Mesendoderm (in vitro differentiated cells): Measurements from ENCODE around the gene REG3G.
A peak's percentile ranks its signal among the peaks of the same experiment; 100 is the strongest.
"Not testable (repeated sequence)": the region's sequence is repeated elsewhere in the genome, so short reads cannot be mapped to it uniquely, and the experiment has no call there.

Experiments used
- DNase-seq: peaks from one replicate; pipeline ENCODE4 v3.0.0; 2013
- H2AK5ac ChIP-seq: 2 replicates; pipeline ENCODE4 v1.6.1; 2013; ENCODE audit warnings: low read length, inconsistent platforms
- H2BK120ac ChIP-seq: 2 replicates; pipeline ENCODE4 v1.6.1; 2013; ENCODE audit warnings: low read depth, mild to moderate bottlenecking, low read length, moderate library complexity, mixed read lengths
- H2BK15ac ChIP-seq: replicated peaks from 2 replicates; pipeline ENCODE4 v1.6.1; 2013; ENCODE audit warnings: low read depth, mild to moderate bottlenecking, moderate library complexity
- H2BK5ac ChIP-seq: 2 replicates; pipeline ENCODE4 v1.6.1; 2013; ENCODE audit warnings: low read length, inconsistent platforms
- H3K18ac ChIP-seq: 2 replicates; pipeline ENCODE4 v1.6.1; 2013; ENCODE audit warnings: mild to moderate bottlenecking, low read length, mixed read lengths
- H3K23ac ChIP-seq: one replicate; pipeline ENCODE4 v1.6.1; 2013; ENCODE audit warnings: low read length
- H3K27ac ChIP-seq: 2 replicates; pipeline ENCODE4 v1.5.1; 2013; ENCODE audit warnings: low read depth, mild to moderate bottlenecking, inconsistent platforms, low read length, moderate library complexity
- H3K27me3 ChIP-seq: 2 replicates; pipeline ENCODE4 v1.6.1; 2013; ENCODE audit warnings: low read length, control low read depth, mild to moderate bottlenecking, inconsistent platforms; ENCODE audit not compliant: insufficient read depth, poor library complexity
- H3K36me3 ChIP-seq: 2 replicates; pipeline ENCODE4 v1.6.1; 2013; ENCODE audit warnings: low read length, inconsistent platforms; ENCODE audit not compliant: control insufficient read depth, insufficient read depth
- H3K4ac ChIP-seq: one replicate; pipeline ENCODE4 v1.6.1; 2013; ENCODE audit warnings: low read depth, mild to moderate bottlenecking, low read length, moderate library complexity
- H3K4me1 ChIP-seq: 2 replicates; pipeline ENCODE4 v1.6.1; 2013; ENCODE audit warnings: low read depth, low read length, inconsistent platforms; ENCODE audit not compliant: control insufficient read depth
- H3K4me2 ChIP-seq: 2 replicates; pipeline ENCODE4 v1.6.1; 2013; ENCODE audit warnings: low read length
- H3K4me3 ChIP-seq: 2 replicates; pipeline ENCODE4 v1.5.1; 2013; ENCODE audit warnings: mild to moderate bottlenecking, low read length
- H3K56ac ChIP-seq: one replicate; pipeline ENCODE4 v1.6.1; 2013; ENCODE audit warnings: low read length
- H3K79me1 ChIP-seq: 2 replicates; pipeline ENCODE4 v1.6.1; 2013; ENCODE audit warnings: low read length, inconsistent platforms
- H3K79me2 ChIP-seq: 2 replicates; pipeline ENCODE4 v1.6.1; 2013; ENCODE audit warnings: mild to moderate bottlenecking, low read length; ENCODE audit not compliant: control insufficient read depth, insufficient read depth
- H3K9ac ChIP-seq: 2 replicates; pipeline ENCODE4 v1.6.1; 2013; ENCODE audit warnings: low read length, inconsistent platforms
- H4K5ac ChIP-seq: one replicate; pipeline ENCODE4 v1.6.1; 2013; ENCODE audit warnings: low read length
- H4K8ac ChIP-seq: one replicate; pipeline ENCODE4 v1.6.1; 2013; ENCODE audit warnings: low read depth, mild to moderate bottlenecking, control low read depth, low read length, moderate library complexity
- WGBS: extraction: QIAGEN DNeasy Blood & Tissue Kit; methylation state at CpG from one replicate; pipeline ENCODE4 v1.1.7; 2013; ENCODE audit warnings: low lambda C conversion rate, missing lambda C conversion rate; ENCODE audit not compliant: insufficient coverage; ENCODE audit errors: extremely low coverage; 5-methylcytosine and 5-hydroxymethylcytosine counted together

Gene REG3G

DNA sequence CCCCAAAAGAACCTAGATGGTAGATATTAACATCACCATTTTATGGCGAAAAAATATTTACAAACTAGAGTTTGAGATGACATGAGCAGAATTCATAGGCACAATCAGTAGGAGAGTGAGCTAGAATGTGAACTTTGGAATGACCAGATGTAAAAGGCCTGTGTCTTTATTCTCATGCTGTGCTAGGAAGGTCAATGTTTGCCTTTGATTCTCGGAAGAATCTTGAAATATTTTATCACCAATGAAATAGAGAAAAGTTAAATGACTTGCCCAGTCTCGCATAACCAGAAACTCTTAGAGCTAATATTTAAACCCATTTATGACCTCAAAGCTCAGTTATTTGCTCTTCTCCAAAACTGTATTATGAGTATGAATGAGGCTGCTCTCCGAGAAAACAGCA, 9.2 kb upstream of the REG3G start:
- H3K79me1 ChIP-seq, result no peaks in the 10 kb centered on the region
- no peaks in the 10 kb centered on the region for H3K4me1 ChIP-seq
- H3K79me2 ChIP-seq, result no peaks in the 10 kb centered on the region
- no peaks in the 10 kb centered on the region for H3K36me3 ChIP-seq
- H3K9ac ChIP-seq, result no peak overlapping the region
- no peak overlapping the region for H3K23ac ChIP-seq
- no peak overlapping the region for H3K27ac ChIP-seq
- no peaks in the 10 kb centered on the region for H3K27me3 ChIP-seq
- no peak overlapping the region for H4K5ac ChIP-seq
- no peak overlapping the region for H3K18ac ChIP-seq
- no peak overlapping the region for H3K4me3 ChIP-seq
- DNase-seq, result no peak
- no peak overlapping the region for H3K4me2 ChIP-seq
- H3K56ac ChIP-seq, result no peak overlapping the region
- no peak overlapping the region for H4K8ac ChIP-seq
- WGBS, result no CpG with 5 or more reads among the region's 4 CpGs
- H2BK15ac ChIP-seq, result no peak overlapping the region
- H2BK5ac ChIP-seq, result no peak overlapping the region
- H2AK5ac ChIP-seq, result no peak overlapping the region
- H2BK120ac ChIP-seq, result no peak overlapping the region
- no peak overlapping the region for H3K4ac ChIP-seq

DNA sequence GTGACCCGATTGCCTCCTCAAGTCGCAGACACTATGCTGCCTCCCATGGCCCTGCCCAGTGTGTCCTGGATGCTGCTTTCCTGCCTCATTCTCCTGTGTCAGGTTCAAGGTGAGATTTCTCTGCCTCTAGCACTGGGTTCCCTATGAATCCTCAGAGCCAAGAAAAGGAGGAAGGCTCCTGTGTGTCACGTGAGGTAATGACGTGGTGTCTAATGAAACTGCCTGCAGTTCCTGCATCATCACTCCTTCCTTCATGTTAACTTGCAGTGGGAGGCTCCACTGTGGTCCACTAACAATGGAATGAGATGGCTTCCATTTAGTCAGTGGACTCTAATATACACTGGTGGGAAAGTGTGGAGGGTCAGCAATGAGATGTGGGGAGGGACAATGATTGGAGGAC, 559 bp downstream of the REG3G start:
- Histone ChIP-seq H2BK5ac (no peak overlapping the region), H3K27ac (no peak overlapping the region), H3K36me3 (no peaks in the 10 kb centered on the region), H3K18ac (no peak overlapping the region), H3K56ac (no peak overlapping the region), H3K4me2 (no peak overlapping the region), H3K79me2 (no peaks in the 10 kb centered on the region), H2BK15ac (no peak overlapping the region), H3K4me1 (no peaks in the 10 kb centered on the region), H2BK120ac (no peak overlapping the region), H3K9ac (no peak overlapping the region), H2AK5ac (no peak overlapping the region), H3K4me3 (no peak overlapping the region), H3K23ac (no peak overlapping the region), H4K5ac (no peak overlapping the region), H3K79me1 (no peaks in the 10 kb centered on the region), H4K8ac (no peak overlapping the region), H3K4ac (no peak overlapping the region), H3K27me3 (no peaks in the 10 kb centered on the region)
- DNase-seq, result no peak
- no CpG with 5 or more reads among the region's 4 CpGs for WGBS

DNA sequence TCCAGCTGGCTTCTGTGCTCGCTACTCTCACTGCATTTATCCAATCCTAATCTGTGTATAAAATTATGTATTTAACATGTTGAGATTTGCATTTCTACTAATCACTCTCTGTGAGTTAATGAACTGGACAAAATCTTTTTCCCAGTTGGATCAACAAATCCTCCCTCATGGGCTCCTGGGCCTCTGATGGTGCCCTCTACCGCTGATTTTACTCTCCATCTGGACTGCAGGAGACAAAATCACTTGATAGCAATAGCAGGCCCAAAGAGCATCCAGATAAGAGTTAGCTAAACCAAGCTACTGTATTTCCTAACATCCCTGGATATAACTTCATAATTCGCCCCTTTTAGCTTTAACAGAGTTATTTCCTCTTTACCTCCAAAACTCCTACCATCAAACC, 14.4 kb downstream of the REG3G start:
- no peaks in the 10 kb centered on the region for H3K79me1 ChIP-seq
- no peak overlapping the region for H2AK5ac ChIP-seq
- no peak overlapping the region for H2BK15ac ChIP-seq
- no peaks in the 10 kb centered on the region for H3K27me3 ChIP-seq
- no peak overlapping the region for H2BK5ac ChIP-seq
- no peak overlapping the region for H3K27ac ChIP-seq
- H4K5ac ChIP-seq, result no peak overlapping the region
- no peaks in the 10 kb centered on the region for H3K36me3 ChIP-seq
- H3K56ac ChIP-seq, result no peak overlapping the region
- no peak overlapping the region for H3K18ac ChIP-seq
- no peak overlapping the region for H3K9ac ChIP-seq
- no peak overlapping the region for H3K23ac ChIP-seq
- H3K79me2 ChIP-seq, result no peaks in the 10 kb centered on the region
- DNase-seq, result no peak
- no peaks in the 10 kb centered on the region for H3K4me1 ChIP-seq
- H3K4me3 ChIP-seq, result no peak overlapping the region
- no peak overlapping the region for H2BK120ac ChIP-seq
- no peak overlapping the region for H3K4me2 ChIP-seq
- H4K8ac ChIP-seq, result no peak overlapping the region
- no peak overlapping the region for H3K4ac ChIP-seq
- WGBS, result no CpG with 5 or more reads among the region's 3 CpGs

DNA sequence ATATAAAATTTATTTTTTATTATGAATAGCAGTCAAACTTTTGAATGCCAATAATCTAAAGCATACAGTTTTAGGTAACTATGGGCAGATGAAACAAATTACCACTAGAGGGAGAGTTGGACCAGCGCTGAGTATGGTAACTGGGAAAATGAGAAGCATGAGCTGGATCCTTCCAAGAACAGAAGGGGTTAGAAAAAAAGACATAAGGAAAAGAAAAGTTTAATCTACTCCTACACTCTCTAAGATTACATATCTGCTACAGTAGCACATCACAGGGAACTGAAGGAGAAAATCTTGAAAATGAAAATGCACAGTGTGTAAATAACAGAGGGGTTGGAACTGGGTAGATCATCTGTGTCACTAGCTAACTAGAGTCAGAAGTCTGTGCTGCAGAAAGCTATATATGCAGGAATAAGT, 15.5 kb downstream of the REG3G start:
- no CpG with 5 or more reads among the region's 1 CpG for WGBS
- Histone ChIP-seq H2AK5ac (no peak overlapping the region), H3K36me3 (no peaks in the 10 kb centered on the region), H3K27me3 (no peaks in the 10 kb centered on the region), H2BK5ac (no peak overlapping the region), H3K79me1 (no peaks in the 10 kb centered on the region), H3K4me2 (no peak overlapping the region), H4K5ac (no peak overlapping the region), H3K79me2 (no peaks in the 10 kb centered on the region), H3K56ac (no peak overlapping the region), H3K4ac (no peak overlapping the region), H3K23ac (no peak overlapping the region), H2BK120ac (no peak overlapping the region), H3K9ac (no peak overlapping the region), H2BK15ac (no peak overlapping the region), H3K18ac (no peak overlapping the region), H3K27ac (no peak overlapping the region), H3K4me1 (no peaks in the 10 kb centered on the region), H3K4me3 (no peak overlapping the region), H4K8ac (no peak overlapping the region)
- peak; percentile 58 for DNase-seq

DNA sequence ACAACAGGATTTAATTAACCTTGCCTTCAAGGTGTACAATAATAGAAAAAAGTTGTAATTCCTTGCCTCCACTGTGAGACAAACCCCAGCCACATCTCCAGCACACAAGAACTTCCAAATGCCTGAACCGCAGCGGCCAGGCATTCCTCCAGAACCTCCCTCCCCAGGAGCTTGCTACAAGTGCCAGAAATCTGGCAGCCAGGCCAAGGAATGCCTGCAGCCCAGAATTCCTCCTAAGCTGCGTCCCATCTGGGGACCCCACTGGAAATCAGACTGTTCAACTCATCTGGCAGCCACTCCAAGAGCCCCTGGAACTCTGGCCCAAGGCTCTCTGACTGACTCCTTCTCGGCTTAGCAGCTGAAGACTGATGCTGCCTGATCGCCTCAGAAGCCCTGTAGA, 28.0 kb downstream of the REG3G start:
- DNase-seq, H4K8ac ChIP-seq: not testable (repeated sequence)
- no CpG with 5 or more reads among the region's 5 CpGs for WGBS

DNA sequence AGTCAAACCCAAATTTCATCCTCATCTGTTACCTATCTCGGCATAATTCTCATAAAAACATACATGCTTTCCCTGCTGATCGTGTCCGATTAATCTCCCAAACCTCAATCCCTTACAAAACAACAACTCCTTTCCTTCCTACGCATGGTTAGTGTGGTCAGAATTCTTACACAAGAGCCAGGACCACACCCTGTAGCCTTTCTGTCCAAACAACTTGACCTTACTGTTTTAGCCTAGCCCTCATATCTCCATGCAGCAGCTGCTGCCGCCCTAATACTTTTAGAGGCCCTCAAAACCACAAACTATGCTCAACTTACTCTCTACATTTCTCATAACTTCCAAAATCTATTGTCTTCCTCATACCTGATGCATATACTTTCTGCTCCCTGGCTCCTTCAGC, 29.3 kb downstream of the REG3G start:
- H3K9ac ChIP-seq, H2BK15ac ChIP-seq, H3K79me1 ChIP-seq, H3K23ac ChIP-seq, H3K27me3 ChIP-seq, H3K36me3 ChIP-seq, DNase-seq, H2AK5ac ChIP-seq, H3K27ac ChIP-seq, H3K4me2 ChIP-seq, H3K4ac ChIP-seq, H2BK5ac ChIP-seq, H3K4me3 ChIP-seq, H3K79me2 ChIP-seq, H3K18ac ChIP-seq, H4K8ac ChIP-seq, H3K4me1 ChIP-seq, H4K5ac ChIP-seq, H2BK120ac ChIP-seq, H3K56ac ChIP-seq: not testable (repeated sequence)
- WGBS, result no CpG with 5 or more reads among the region's 5 CpGs

More for the DNA sequence above, 28.0 kb downstream of the REG3G start:
- not testable (repeated sequence) for H4K5ac ChIP-seq, H3K4me1 ChIP-seq, H3K79me2 ChIP-seq, H3K4ac ChIP-seq, H3K36me3 ChIP-seq, H3K4me2 ChIP-seq, H2BK5ac ChIP-seq, H3K4me3 ChIP-seq, H3K56ac ChIP-seq, H3K27ac ChIP-seq, H3K9ac ChIP-seq, H3K18ac ChIP-seq, H3K27me3 ChIP-seq, H3K23ac ChIP-seq, H2BK120ac ChIP-seq, H2BK15ac ChIP-seq, H3K79me1 ChIP-seq, H2AK5ac ChIP-seq
